Natural killer cell treated with Interleukin-12 subunit alpha and Interleukin-12 subunit beta and Interleukin-15 and Interleukin-18, amount 100 ng/mL, for 72 hours (primary cell): ENCODE measurements around the gene SIN3B. TPM values are rescaled to one million over a fixed set of nuclear protein-coding genes. Genes with fewer than 3 reads are reported as not detected.

Experiments
- ATAC-seq, 2 donors: fragments of 150-1000 bp; cut with Tn5 transposase in 1 of 2; sonication (Bioruptor Pico), chemical (Tn5 transposase) in 1 of 2; 2 replicates each; pipeline ENCODE4 v1.10.0; 2021
- DNase-seq: peaks from one replicate; pipeline ENCODE4 v3.0.0; 2022; ENCODE audit warnings: low spot score
- H3K27ac Mint-ChIP-seq, 2 donors: 1 replicate in 1 of 2; 2 replicates in 1 of 2; pipeline ENCODE4 v1.8.0; 2022; ENCODE audit warnings: mixed read lengths in 2 of 2, mild to moderate bottlenecking in 1 of 2, moderate library complexity in 1 of 2
- H3K27me3 Mint-ChIP-seq, 2 donors: 1 replicate in 1 of 2; 2 replicates in 1 of 2; pipeline ENCODE4 v1.8.0; 2022; ENCODE audit warnings: mixed read lengths in 2 of 2
- H3K36me3 Mint-ChIP-seq: one replicate; pipeline ENCODE4 v1.8.0; 2022; ENCODE audit warnings: mixed read lengths
- H3K4me1 Mint-ChIP-seq, 2 donors: 1 replicate in 1 of 2; 2 replicates in 1 of 2; pipeline ENCODE4 v1.8.0; 2022; ENCODE audit warnings: low read depth in 2 of 2, mixed read lengths in 2 of 2, mild to moderate bottlenecking in 1 of 2
- H3K4me3 Mint-ChIP-seq: one replicate; pipeline ENCODE4 v1.8.0; 2022; ENCODE audit warnings: mixed read lengths
- H3K9me3 Mint-ChIP-seq: 2 replicates; pipeline ENCODE4 v1.8.0; 2022; ENCODE audit warnings: mixed read lengths
- total RNA-seq, 2 donors: library from RNA; stranded (reverse); gene quantifications; one replicate each; pipeline ENCODE4 v1.2.3, GENCODE V29; 2022

SIN3B gene
- total RNA-seq, 2 donors from 2014 or later, result 33.0 to 53.2 TPM

DNA sequence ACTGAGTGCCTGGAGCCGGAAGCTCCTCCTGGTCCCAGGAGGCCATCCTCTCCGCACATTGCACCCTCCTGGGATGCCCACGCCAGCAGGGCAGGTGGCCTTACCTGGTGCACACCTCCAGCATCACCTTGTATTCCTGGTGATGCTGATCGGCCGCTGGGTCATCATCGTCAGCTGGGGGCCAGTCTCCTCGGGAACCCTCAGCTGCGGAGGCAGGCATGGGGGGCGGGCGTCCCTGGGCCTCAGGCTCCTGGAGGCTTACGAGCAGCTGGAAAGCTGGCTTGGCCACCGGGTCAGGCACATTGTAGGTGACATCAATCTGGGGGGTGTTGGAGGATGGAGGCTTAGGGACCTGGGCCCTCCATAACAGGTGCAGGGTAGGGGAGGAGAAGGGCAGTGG lies 73.3 kb downstream of the SIN3B start:
- no peak for DNase-seq
- Mint-ChIP-seq H3K4me3 (no peak overlapping the region), H3K27ac (no peak overlapping the region)

DNA sequence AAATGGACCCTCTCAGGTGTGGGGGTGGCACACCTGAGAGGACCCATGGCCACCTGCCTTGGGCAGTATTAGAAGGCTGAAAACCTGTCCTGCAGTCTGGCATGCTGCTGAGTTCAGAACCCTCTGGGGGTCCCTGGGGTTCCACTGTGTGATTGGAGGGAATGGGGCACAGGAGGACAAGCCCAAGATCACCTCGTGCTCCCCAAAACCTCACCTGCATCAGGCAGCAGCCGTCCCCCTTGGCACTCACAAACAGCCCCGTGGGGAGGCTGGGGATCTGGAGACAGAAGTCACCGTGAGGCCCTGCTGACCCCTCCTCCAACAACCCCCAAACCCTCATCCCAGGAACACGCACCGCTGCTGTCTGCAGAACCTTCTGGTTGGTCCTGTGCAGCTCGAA lies 74.1 kb downstream of the SIN3B start:
- Mint-ChIP-seq H3K4me1 (peaks cover 10 to 12% of the 10 kb centered on the region in 2 donors), H3K9me3 (no peaks in the 10 kb centered on the region), H3K27ac (no peak overlapping the region), H3K4me3 (no peak overlapping the region), H3K27me3 (no peaks in the 10 kb centered on the region), H3K36me3 (no peaks in the 10 kb centered on the region)
- ATAC-seq, result no peak
- DNase-seq, result no peak

More for the DNA sequence above, 73.3 kb downstream of the SIN3B start:
- no peaks in the 10 kb centered on the region for H3K36me3 Mint-ChIP-seq
- H3K27me3 Mint-ChIP-seq, result no peaks in the 10 kb centered on the region
- no peak for ATAC-seq
- H3K9me3 Mint-ChIP-seq, result no peaks in the 10 kb centered on the region
- peaks cover 12 to 14% of the 10 kb centered on the region in 2 donors for H3K4me1 Mint-ChIP-seq

- H3K27ac Mint-ChIP-seq, result no peak overlapping the region
- no peaks in the 10 kb centered on the region for H3K27me3 Mint-ChIP-seq
- no peak overlapping the region for H3K4me3 Mint-ChIP-seq
- no peaks in the 10 kb centered on the region for H3K9me3 Mint-ChIP-seq
- ATAC-seq (no peak), DNase-seq (no peak)
- H3K36me3 Mint-ChIP-seq, result no peaks in the 10 kb centered on the region
- peaks cover 5% of the 10 kb centered on the region in 2 donors for H3K4me1 Mint-ChIP-seq
Measured at GRCh38 chr19:16904599-16904998, 75.4 kb downstream of the SIN3B start.

DNA sequence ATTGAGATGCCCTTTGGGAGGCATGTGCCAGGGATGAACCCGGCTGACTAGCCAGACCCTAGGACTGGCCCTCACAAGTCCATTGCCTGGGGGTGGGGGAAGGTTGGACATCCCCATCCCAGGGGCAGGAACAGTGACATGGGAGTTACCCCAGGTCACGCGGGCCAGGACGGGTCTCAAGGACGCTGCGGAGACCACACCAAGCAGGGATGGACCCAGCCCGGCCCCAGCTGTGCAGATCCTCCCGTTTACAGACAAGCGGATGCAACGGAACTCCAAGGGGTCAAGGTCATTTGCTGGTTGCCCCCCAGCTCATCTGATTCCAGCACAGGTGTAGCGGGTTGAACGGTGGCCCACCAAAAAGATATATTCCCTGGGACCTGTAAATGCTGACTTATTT lies 79.6 kb downstream of the SIN3B start:
- Mint-ChIP-seq H3K36me3 (peaks cover 18% of the 10 kb centered on the region), H3K27ac (no peak overlapping the region), H3K4me1 (no peaks in the 10 kb centered on the region), H3K27me3 (no peaks in the 10 kb centered on the region), H3K9me3 (peaks cover 10% of the 10 kb centered on the region), H3K4me3 (no peak overlapping the region)
- DNase-seq, result no peak
- ATAC-seq, result no peak

- no peaks in the 10 kb centered on the region for H3K4me1 Mint-ChIP-seq
- no peak overlapping the region for H3K4me3 Mint-ChIP-seq
- H3K27me3 Mint-ChIP-seq, result no peaks in the 10 kb centered on the region
- ATAC-seq (no peak), DNase-seq (no peak)
- H3K27ac Mint-ChIP-seq, result no peak overlapping the region
- H3K36me3 Mint-ChIP-seq, result peaks cover 18% of the 10 kb centered on the region
- peaks cover 10% of the 10 kb centered on the region for H3K9me3 Mint-ChIP-seq
Measured at GRCh38 chr19:16911046-16911445, 81.8 kb downstream of the SIN3B start.

- ATAC-seq, result no peak
- H3K9me3 Mint-ChIP-seq, result peaks cover 10% of the 10 kb centered on the region
- no peaks in the 10 kb centered on the region for H3K4me1 Mint-ChIP-seq
- no peak overlapping the region for H3K27ac Mint-ChIP-seq
- peaks cover 5% of the 10 kb centered on the region in 2 donors for H3K27me3 Mint-ChIP-seq
- DNase-seq, result no peak
- H3K4me3 Mint-ChIP-seq, result no peak overlapping the region
- H3K36me3 Mint-ChIP-seq, result peaks cover 18% of the 10 kb centered on the region
Measured at GRCh38 chr19:16912780-16913179, 83.6 kb downstream of the SIN3B start.

DNA sequence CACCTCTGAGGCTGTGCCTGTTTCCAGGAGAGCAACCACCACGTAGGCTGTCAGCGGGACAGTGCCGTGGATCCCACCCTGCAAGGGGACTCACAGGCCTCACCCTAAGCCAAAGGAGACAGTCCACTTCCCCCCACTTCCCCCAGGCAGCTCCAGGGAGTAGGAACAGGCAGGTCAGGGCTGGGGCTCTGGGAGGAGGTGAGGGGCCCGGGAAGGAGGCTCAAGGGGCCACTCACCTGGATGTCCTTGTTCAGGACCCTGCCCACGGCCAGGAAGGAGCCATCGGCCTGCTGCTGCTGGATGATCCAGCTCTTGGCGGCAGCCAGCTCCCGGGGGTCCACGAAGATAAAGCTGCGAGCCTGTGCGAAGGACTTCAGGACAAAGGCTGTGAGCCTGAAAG lies 85.2 kb downstream of the SIN3B start:
- Mint-ChIP-seq H3K4me3 (no peak overlapping the region), H3K27me3 (peaks cover 5 to 13% of the 10 kb centered on the region in 2 donors), H3K9me3 (peaks cover 10% of the 10 kb centered on the region), H3K4me1 (no peaks in the 10 kb centered on the region), H3K36me3 (peaks cover 18% of the 10 kb centered on the region), H3K27ac (no peak overlapping the region)
- ATAC-seq (no peak), DNase-seq (no peak)

DNA sequence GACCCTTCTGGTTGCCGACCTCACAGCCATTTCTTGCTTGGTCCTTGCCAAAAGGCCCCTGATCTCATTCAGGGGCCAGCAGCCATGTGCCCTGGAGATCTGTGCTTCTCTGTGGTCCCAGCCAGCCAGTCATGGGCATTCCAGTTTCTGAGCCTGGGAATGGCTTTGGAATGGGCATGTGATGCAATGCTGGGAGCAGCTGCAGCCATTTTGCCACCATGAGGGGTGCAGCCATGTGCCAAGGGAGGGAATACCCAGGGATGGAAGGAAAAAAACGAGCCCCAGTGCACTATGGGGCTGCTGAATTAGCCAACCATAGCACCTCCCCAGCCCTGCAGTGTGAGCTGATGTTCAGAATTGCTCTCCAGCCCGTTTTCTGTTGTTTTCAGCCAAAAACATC lies 85.9 kb downstream of the SIN3B start:
- H3K4me1 Mint-ChIP-seq, result no peaks in the 10 kb centered on the region
- no peak for ATAC-seq
- H3K27ac Mint-ChIP-seq, result no peak overlapping the region
- peaks cover 10% of the 10 kb centered on the region for H3K9me3 Mint-ChIP-seq
- H3K27me3 Mint-ChIP-seq, result peaks cover 7 to 18% of the 10 kb centered on the region in 2 donors
- H3K4me3 Mint-ChIP-seq, result no peak overlapping the region
- DNase-seq, result no peak
- H3K36me3 Mint-ChIP-seq, result peaks cover 18% of the 10 kb centered on the region

DNA sequence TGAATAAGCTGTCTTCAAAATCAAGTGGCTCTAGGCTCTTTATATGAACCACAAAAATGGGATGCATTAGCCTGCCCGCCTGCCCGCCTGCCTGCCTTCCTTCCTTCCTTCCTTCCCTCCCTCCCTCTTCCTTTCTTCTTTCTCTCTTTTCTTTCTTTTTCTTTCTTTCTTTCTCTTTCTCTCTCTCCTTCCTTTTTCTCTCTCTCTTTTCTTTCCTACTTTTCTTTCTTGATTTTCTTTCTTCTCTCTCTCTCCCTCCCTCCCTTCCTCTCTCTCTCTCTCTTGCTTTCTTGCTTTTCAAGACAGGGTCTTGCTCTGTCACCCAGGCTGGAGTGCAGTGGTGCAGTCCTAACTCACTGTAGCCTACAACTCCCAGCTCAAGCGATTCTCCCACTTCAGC lies 86.5 kb downstream of the SIN3B start:
- Mint-ChIP-seq H3K36me3 (peaks cover 18% of the 10 kb centered on the region), H3K9me3 (peaks cover 10% of the 10 kb centered on the region), H3K4me3 (no peak overlapping the region), H3K27me3 (peaks cover 7 to 18% of the 10 kb centered on the region in 2 donors), H3K27ac (no peak overlapping the region), H3K4me1 (no peaks in the 10 kb centered on the region)
- ATAC-seq, result no peak
- DNase-seq, result no peak

DNA sequence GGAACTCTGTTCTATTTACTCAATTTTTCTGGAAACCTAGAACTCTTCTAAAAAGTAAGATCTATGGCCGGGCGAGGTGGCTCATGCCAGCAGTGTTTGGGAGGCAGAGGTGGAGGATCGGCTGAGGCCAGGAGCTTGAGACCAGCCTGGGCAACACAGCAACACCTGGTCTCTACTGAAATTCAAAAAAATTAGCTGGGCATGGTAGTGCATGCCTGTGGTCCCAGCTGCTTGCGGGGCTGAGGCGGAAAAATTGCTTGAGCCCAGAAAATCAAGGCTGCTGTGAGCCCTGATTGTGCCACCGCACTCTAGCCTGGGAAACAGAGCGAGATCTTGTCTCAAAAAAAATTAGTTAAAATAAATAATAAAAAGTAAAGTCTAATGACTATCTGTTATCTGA lies 88.2 kb downstream of the SIN3B start:
- Mint-ChIP-seq H3K4me3 (no peak overlapping the region), H3K9me3 (peaks cover 6% of the 10 kb centered on the region), H3K27me3 (peaks cover 7 to 18% of the 10 kb centered on the region in 2 donors), H3K4me1 (peaks cover 0 to under 1% of the 10 kb centered on the region in 2 donors), H3K27ac (no peak overlapping the region), H3K36me3 (peaks cover 12% of the 10 kb centered on the region)
- ATAC-seq (no peak), DNase-seq (no peak)

GRCh38 chr19:16919496-16919895 lies 90.3 kb downstream of the SIN3B start:
- H3K4me1 Mint-ChIP-seq, result peaks cover 0 to 4% of the 10 kb centered on the region in 2 donors
- no peak for DNase-seq
- no peak overlapping the region for H3K4me3 Mint-ChIP-seq
- H3K36me3 Mint-ChIP-seq, result no peaks in the 10 kb centered on the region
- no peak for ATAC-seq
- H3K27ac Mint-ChIP-seq, result no peak overlapping the region
- H3K27me3 Mint-ChIP-seq, result peaks cover 9 to 18% of the 10 kb centered on the region in 2 donors
- no peaks in the 10 kb centered on the region for H3K9me3 Mint-ChIP-seq

GRCh38 chr19:16920816-16921529 lies 91.8 kb downstream of the SIN3B start:
- Mint-ChIP-seq H3K4me3 (no peak overlapping the region), H3K27me3 (peaks cover 9 to 18% of the 10 kb centered on the region in 2 donors), H3K36me3 (no peaks in the 10 kb centered on the region), H3K27ac (no peak overlapping the region), H3K4me1 (peaks cover 0 to 4% of the 10 kb centered on the region in 2 donors), H3K9me3 (no peaks in the 10 kb centered on the region)
- ATAC-seq (no peak), DNase-seq (no peak)

GRCh38 chr19:16921766-16922591 lies 92.8 kb downstream of the SIN3B start:
- Mint-ChIP-seq H3K27ac (no peak overlapping the region), H3K4me1 (peaks cover 0 to 4% of the 10 kb centered on the region in 2 donors), H3K36me3 (peaks cover 6% of the 10 kb centered on the region), H3K4me3 (no peak overlapping the region), H3K27me3 (peaks cover 8 to 14% of the 10 kb centered on the region in 2 donors), H3K9me3 (peaks cover 2% of the 10 kb centered on the region)
- no peak for DNase-seq
- ATAC-seq, result no peak

- Mint-ChIP-seq H3K27ac (no peak overlapping the region), H3K4me3 (no peak overlapping the region), H3K9me3 (peaks cover 2% of the 10 kb centered on the region), H3K27me3 (peaks cover 6 to 13% of the 10 kb centered on the region in 2 donors), H3K36me3 (peaks cover 6% of the 10 kb centered on the region), H3K4me1 (peaks cover 0 to 4% of the 10 kb centered on the region in 2 donors)
- DNase-seq (no peak), ATAC-seq (no peak)
Measured at GRCh38 chr19:16922592-16922934, 93.4 kb downstream of the SIN3B start.
